Liver (tissue), 2 donors: ENCODE results near the gene CUX1.

ENCODE experiments used
- FOXA1 ChIP-seq: IDR thresholded peaks from 2 replicates; pipeline ENCODE4 v1.6.1; 2016; ENCODE audit warnings: antibody characterized with exemption
- TF ChIP-seq, protein P1 (sequence below): fragments of 150-350 bp; IDR thresholded peaks from 2 replicates; pipeline ENCODE4 v1.5.1; 2017; ENCODE audit warnings: improper control_type of control experiment, low read depth, low read length; ENCODE audit not compliant: missing input control
- donor health status: healthy.

DNA sequence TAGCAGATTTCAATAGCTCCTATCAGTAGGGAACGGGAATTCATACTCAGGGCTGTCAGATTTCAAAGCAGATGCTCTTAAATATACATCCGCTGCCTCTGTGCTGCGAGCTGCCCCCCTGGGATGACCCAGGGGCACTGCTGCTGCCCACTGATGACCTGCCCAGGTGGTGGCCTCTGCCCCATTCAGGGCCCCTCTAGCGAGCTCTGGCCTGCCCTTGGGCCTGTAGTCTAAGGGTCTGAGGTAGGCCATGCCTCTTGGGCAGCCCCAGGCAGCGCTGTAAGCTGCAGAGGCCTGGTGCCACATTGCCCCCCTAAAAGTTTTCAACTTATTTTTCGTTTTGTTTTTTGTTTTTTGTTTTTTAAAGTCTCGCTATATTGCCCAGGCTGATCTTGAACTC is 418.7 kb downstream of the CUX1 start:
- TF ChIP-seq, protein P1, sequence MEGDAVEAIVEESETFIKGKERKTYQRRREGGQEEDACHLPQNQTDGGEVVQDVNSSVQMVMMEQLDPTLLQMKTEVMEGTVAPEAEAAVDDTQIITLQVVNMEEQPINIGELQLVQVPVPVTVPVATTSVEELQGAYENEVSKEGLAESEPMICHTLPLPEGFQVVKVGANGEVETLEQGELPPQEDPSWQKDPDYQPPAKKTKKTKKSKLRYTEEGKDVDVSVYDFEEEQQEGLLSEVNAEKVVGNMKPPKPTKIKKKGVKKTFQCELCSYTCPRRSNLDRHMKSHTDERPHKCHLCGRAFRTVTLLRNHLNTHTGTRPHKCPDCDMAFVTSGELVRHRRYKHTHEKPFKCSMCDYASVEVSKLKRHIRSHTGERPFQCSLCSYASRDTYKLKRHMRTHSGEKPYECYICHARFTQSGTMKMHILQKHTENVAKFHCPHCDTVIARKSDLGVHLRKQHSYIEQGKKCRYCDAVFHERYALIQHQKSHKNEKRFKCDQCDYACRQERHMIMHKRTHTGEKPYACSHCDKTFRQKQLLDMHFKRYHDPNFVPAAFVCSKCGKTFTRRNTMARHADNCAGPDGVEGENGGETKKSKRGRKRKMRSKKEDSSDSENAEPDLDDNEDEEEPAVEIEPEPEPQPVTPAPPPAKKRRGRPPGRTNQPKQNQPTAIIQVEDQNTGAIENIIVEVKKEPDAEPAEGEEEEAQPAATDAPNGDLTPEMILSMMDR: no peak
- TF ChIP-seq FOXA1: no peak
